ENCODE results near the gene PSD4. TPM values are rescaled to one million over a fixed set of nuclear protein-coding genes. Genes with fewer than 3 reads are reported as not detected.

PSD4 gene
- total and polyA plus RNA-seq, 2 of the 8 experiments (the other 6 are each of a cell fraction or from before 2014, with no cell fraction given) = 0.53 to 1.2 TPM

DNA sequence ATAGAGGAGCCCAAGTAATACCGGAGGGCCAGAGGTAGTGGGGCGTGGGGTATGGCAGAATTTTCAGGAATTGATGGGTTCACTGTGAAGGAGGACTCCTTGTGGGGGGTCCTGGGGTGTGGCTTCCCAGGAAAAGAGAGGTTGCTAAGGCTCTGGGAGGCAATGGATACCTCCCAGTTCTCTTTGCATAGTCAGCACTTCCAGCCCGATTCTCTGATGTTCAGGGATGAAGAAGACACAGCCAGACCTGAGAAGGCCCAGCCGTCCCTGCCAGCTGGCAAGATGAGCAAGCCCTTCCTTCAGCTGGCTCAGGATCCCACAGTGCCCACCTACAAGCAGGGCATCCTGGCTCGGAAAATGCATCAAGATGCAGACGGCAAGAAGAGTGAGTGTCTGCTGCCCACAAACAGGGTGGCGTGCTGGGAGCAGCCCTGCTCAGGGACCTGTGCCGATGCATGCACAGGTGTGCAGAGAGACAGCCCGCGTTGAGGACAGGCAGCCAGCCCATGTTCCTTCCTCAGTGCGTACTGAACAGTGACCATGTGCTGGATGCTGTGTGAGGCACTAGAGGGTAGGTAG is 22.2 kb downstream of the PSD4 start:
- no peak overlapping the region for H4K91ac ChIP-seq (replicated peaks; ENCODE audit: insufficient read length, low read length)
- H4K5ac ChIP-seq (ENCODE audit: insufficient read length, low read depth, low read length) = no peak overlapping the region
- H3K79me2 ChIP-seq (ENCODE audit: control insufficient read depth in 1 of 2, insufficient read depth in 2 of 2, low read length in 2 of 2) = no peaks in the 10 kb centered on the region
- H3K4ac ChIP-seq (replicated peaks; ENCODE audit: insufficient read length, low read depth, low read length) = no peak overlapping the region
- H2BK12ac ChIP-seq (ENCODE audit: low read depth, low read length) = no peak overlapping the region
- H3K36me3 ChIP-seq (ENCODE audit: control insufficient read depth in 2 of 4, insufficient read depth in 4 of 4, low read length in 3 of 4) = no peaks in the 10 kb centered on the region
- no peak overlapping the region for H2BK5ac ChIP-seq (ENCODE audit: low read depth, low read length)
- ChIA-PET CTCF (ENCODE audit: partially characterized antibody) (interaction anchor here (0.6 to 16.5 kb wide), 8 partner anchors 6 to 115 kb away, joined by 3 to 253 read pairs (median 4); no protein-coding TSS in a partner anchor), POLR2A (ENCODE audit: partially characterized antibody) (no interaction called here)
- H3K9ac ChIP-seq (replicated peaks in 1 of 4; ENCODE audit: extremely low read depth in 1 of 4, low read depth in 3 of 4, low read length in 3 of 4) = no peak overlapping the region
- no peak overlapping the region for H4K8ac ChIP-seq (ENCODE audit: extremely low read depth, insufficient read depth, low read length)
- FAIRE-seq (no peak), DNase-seq (ENCODE audit: low read depth in 1 of 2, low spot score in 2 of 2) (no peak)
- 83% methylated on average over 11 of the region's 11 CpGs; no CpG with 5 or more reads in 1 of the 2 experiments for WGBS, 2 experiments (ENCODE audit: extremely low coverage in 1 of 2, insufficient coverage in 1 of 2, insufficient read length in 1 of 2, insufficient replicate concordance in 2 of 2, low coverage in 1 of 2, low lambda C conversion rate in 2 of 2, missing lambda C conversion rate in 1 of 2)
- no peak overlapping the region for H2BK20ac ChIP-seq (ENCODE audit: low read length)
- H2AFZ ChIP-seq (ENCODE audit: low read length) = no peak overlapping the region
- no peak overlapping the region for H3K23ac ChIP-seq (ENCODE audit: insufficient read length)
- no peaks in the 10 kb centered on the region for H3K79me1 ChIP-seq (ENCODE audit: low read depth, low read length)
- no peaks in the 10 kb centered on the region; a peak in 2 of 7 replicates for H3K4me1 ChIP-seq (replicated peaks in 1 of 4; ENCODE audit: control insufficient read depth in 3 of 4, insufficient read depth in 4 of 4, low read length in 3 of 4)
- no peak overlapping the region for H3K18ac ChIP-seq (ENCODE audit: extremely low read depth, low read length)
- H3K4me3 ChIP-seq (ENCODE audit: extremely low read depth in 1 of 4, insufficient read depth in 2 of 4, low read depth in 3 of 4, low read length in 4 of 4) = no peak overlapping the region
- no peak overlapping the region for H2BK15ac ChIP-seq (ENCODE audit: low read length)
- no peak overlapping the region for H2BK120ac ChIP-seq (replicated peaks; ENCODE audit: low read depth, low read length)
- H3K9me3 ChIP-seq (ENCODE audit: insufficient read depth in 2 of 2, low read depth in 1 of 2, low read length in 1 of 2) = no peaks in the 10 kb centered on the region
- H3K4me2 ChIP-seq (ENCODE audit: insufficient read depth in 1 of 2, low read depth in 2 of 2, low read length in 2 of 2) = no peak overlapping the region
- no peak overlapping the region for H2AK5ac ChIP-seq (ENCODE audit: low read depth, low read length)
- H3K23me2 ChIP-seq (ENCODE audit: low read depth, low read length) = peaks cover 2% of the 10 kb centered on the region; the same call in 1 of the 2 replicates
- TF ChIP-seq KDM5A (IDR thresholded peaks at IDR 0.05; ENCODE audit: low read length) (no peak), BCL11A (IDR thresholded peaks at IDR 0.05; ENCODE audit: low read depth in 2 of 2, low read length in 2 of 2) (no peak)
- H3K27me3 ChIP-seq (replicated peaks in 1 of 4; ENCODE audit: control insufficient read depth in 3 of 4, extremely low read depth in 1 of 4, insufficient read depth in 3 of 4, low read length in 3 of 4) = peaks cover 0 to 2% (median 0%) of the 10 kb centered on the region in 4 experiments; a peak in 1 of 7 replicates
- H3K56ac ChIP-seq (replicated peaks; ENCODE audit: insufficient read length, low read depth, low read length) = no peak overlapping the region
- H3K14ac ChIP-seq (ENCODE audit: insufficient read length) = no peak overlapping the region
- no peaks in the 10 kb centered on the region for H4K20me1 ChIP-seq (replicated peaks in 1 of 2; ENCODE audit: control insufficient read depth in 1 of 2, insufficient read depth in 2 of 2, low read length in 2 of 2)
- no peak overlapping the region for H3K27ac ChIP-seq (ENCODE audit: low read depth, low read length)
